ENCODE data around the gene SERPINB4. TPM values are rescaled to one million over a fixed set of nuclear protein-coding genes. Genes with fewer than 3 reads are reported as not detected.
A peak's percentile ranks its signal among the peaks of the same experiment; 100 is the strongest.

SERPINB4 gene
- total and polyA plus RNA-seq, 2 experiments from 2014 or later = 1.2 to 1.5 TPM

DNA sequence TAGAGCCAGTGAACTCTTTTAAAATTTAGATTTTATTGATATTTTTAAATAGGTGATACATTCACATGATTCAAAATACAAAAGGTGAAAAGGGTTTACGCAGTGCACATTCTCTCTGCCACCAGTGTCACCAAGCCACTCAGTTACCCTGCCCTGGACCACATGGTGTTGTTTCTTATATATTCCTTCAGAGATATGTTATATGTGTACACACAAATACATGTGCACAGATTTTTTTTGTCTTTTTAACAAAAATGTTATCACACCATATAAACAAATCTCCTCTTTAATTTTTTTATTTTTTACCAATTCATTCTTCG, 26.2 kb downstream of the SERPINB4 start:
- Histone ChIP-seq H3K36me3 (ENCODE audit: insufficient read depth) (no peaks in the 10 kb centered on the region), H3K4me3 (no peak overlapping the region), H3F3A (replicated peaks; ENCODE audit: low read depth) (no peaks in the 10 kb centered on the region), H3K79me2 (replicated peaks; ENCODE audit: insufficient read depth) (no peaks in the 10 kb centered on the region), H4K20me1 (replicated peaks; ENCODE audit: insufficient read depth) (no peaks in the 10 kb centered on the region), H3K27ac (ENCODE audit: low read depth) (no peak overlapping the region), H2AFZ (no peak overlapping the region), H3K27me3 (ENCODE audit: insufficient read depth) (no peaks in the 10 kb centered on the region), H3K9me2 (ENCODE audit: insufficient read depth) (peaks cover 9% of the 10 kb centered on the region), H3K4me1 (ENCODE audit: insufficient read depth) (peaks cover 9% of the 10 kb centered on the region), H3K4me2 (no peak overlapping the region)
- ATAC-seq (no peak), DNase-seq (ENCODE audit: low spot score) (no peak)
- TF ChIP-seq NANOG (IDR thresholded peaks at IDR 0.05; ENCODE audit: borderline replicate concordance) (no peak), JUNB (IDR thresholded peaks at IDR 0.05; ENCODE audit: unreplicated experiment) (no peak), CREB1 (CRISPR knock-in tag; IDR thresholded peaks at IDR 0.05; ENCODE audit: low read depth) (no peak)
- TF ChIP-seq, protein P1, sequence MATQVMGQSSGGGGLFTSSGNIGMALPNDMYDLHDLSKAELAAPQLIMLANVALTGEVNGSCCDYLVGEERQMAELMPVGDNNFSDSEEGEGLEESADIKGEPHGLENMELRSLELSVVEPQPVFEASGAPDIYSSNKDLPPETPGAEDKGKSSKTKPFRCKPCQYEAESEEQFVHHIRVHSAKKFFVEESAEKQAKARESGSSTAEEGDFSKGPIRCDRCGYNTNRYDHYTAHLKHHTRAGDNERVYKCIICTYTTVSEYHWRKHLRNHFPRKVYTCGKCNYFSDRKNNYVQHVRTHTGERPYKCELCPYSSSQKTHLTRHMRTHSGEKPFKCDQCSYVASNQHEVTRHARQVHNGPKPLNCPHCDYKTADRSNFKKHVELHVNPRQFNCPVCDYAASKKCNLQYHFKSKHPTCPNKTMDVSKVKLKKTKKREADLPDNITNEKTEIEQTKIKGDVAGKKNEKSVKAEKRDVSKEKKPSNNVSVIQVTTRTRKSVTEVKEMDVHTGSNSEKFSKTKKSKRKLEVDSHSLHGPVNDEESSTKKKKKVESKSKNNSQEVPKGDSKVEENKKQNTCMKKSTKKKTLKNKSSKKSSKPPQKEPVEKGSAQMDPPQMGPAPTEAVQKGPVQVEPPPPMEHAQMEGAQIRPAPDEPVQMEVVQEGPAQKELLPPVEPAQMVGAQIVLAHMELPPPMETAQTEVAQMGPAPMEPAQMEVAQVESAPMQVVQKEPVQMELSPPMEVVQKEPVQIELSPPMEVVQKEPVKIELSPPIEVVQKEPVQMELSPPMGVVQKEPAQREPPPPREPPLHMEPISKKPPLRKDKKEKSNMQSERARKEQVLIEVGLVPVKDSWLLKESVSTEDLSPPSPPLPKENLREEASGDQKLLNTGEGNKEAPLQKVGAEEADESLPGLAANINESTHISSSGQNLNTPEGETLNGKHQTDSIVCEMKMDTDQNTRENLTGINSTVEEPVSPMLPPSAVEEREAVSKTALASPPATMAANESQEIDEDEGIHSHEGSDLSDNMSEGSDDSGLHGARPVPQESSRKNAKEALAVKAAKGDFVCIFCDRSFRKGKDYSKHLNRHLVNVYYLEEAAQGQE (IDR thresholded peaks at IDR 0.05; ENCODE audit: unreplicated experiment) = no peak
- TF ChIP-seq, protein P2, sequence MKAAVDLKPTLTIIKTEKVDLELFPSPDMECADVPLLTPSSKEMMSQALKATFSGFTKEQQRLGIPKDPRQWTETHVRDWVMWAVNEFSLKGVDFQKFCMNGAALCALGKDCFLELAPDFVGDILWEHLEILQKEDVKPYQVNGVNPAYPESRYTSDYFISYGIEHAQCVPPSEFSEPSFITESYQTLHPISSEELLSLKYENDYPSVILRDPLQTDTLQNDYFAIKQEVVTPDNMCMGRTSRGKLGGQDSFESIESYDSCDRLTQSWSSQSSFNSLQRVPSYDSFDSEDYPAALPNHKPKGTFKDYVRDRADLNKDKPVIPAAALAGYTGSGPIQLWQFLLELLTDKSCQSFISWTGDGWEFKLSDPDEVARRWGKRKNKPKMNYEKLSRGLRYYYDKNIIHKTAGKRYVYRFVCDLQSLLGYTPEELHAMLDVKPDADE (IDR thresholded peaks at IDR 0.05) = no peak
- Mint-ChIP-seq H3K4me3 (no peak overlapping the region), H3K36me3 (ENCODE audit: low read depth) (no peaks in the 10 kb centered on the region), H3K27me3 (ENCODE audit: insufficient read depth, low read depth, poor library complexity) (no peaks in the 10 kb centered on the region), H3K9me3 (peaks cover 8% of the 10 kb centered on the region), H3K27ac (no peak overlapping the region), H3K4me1 (peaks cover 8% of the 10 kb centered on the region; the same call in 2 of the 3 replicates)

DNA sequence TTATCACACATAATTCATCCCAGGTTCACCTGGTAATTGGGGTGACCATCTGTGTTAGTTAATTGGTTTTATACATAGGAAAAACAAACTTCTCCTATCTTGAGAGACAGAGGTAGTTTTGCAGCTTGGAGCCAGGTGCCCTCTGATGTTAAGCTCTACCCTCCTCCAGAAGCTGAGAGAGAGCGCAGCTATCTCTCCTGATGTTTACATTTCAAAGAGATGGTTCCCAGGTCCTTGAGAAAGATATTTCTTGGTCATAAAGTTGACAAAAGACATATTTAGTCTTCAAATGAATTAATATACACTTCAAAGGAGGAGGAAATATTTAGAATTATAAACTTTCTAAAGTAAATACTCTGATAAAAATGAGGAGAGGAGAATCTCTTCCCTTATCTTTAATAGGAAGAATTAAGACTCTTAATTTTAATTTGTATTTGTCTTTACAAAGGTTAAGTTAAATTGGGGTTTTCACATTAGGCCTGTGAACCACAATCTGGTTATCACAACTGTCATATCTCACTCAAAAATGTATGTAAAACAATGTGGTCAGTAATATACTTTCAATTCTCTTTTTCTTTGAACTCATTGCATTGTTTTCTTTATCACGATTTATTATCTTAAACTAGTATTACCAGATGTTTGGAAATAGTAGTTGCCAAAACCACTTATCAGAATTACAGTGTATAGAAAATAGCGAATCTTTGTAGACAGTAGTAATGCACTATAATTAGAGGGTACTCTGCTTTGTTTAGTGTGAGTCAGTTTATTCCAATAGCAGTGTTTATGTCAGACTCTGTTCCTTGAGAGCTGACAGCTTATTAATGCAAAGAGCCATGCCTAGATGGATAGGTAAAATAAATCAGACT, 26.8 kb downstream of the SERPINB4 start:
- no peak overlapping the region for H3K4me2 ChIP-seq
- ATAC-seq (peak; percentile 53; the same call in 2 of the 3 replicates), DNase-seq (ENCODE audit: low spot score) (peak; percentile 22)
- H2AFZ ChIP-seq = peak overlapping the region; percentile 18; the same call in 1 of the 2 replicates
- no peaks in the 10 kb centered on the region for H4K20me1 ChIP-seq (replicated peaks; ENCODE audit: insufficient read depth)
- H3K4me1 ChIP-seq (ENCODE audit: insufficient read depth) = peaks cover 9% of the 10 kb centered on the region
- H3K9me2 ChIP-seq (ENCODE audit: insufficient read depth) = peaks cover 6% of the 10 kb centered on the region
- Mint-ChIP-seq H3K27me3 (ENCODE audit: insufficient read depth, low read depth, poor library complexity) (no peaks in the 10 kb centered on the region), H3K36me3 (ENCODE audit: low read depth) (no peaks in the 10 kb centered on the region), H3K27ac (no peak overlapping the region), H3K4me1 (peaks cover 8% of the 10 kb centered on the region; the same call in 2 of the 3 replicates), H3K9me3 (peaks cover 7% of the 10 kb centered on the region), H3K4me3 (no peak overlapping the region)
- no peak overlapping the region for H3K4me3 ChIP-seq
- H3K27ac ChIP-seq (ENCODE audit: low read depth) = no peak overlapping the region
- no peaks in the 10 kb centered on the region for H3K27me3 ChIP-seq (ENCODE audit: insufficient read depth)
- H3K79me2 ChIP-seq (replicated peaks; ENCODE audit: insufficient read depth) = no peaks in the 10 kb centered on the region
- H3F3A ChIP-seq (replicated peaks; ENCODE audit: low read depth) = no peaks in the 10 kb centered on the region
- H3K36me3 ChIP-seq (ENCODE audit: insufficient read depth) = no peaks in the 10 kb centered on the region
- no peak for TF ChIP-seq NANOG (IDR thresholded peaks at IDR 0.05; ENCODE audit: borderline replicate concordance)
- TF ChIP-seq JUNB (IDR thresholded peaks at IDR 0.05; ENCODE audit: unreplicated experiment) = no peak
- TF ChIP-seq, protein P2 (IDR thresholded peaks at IDR 0.05) = no peak
- TF ChIP-seq CREB1 (CRISPR knock-in tag; IDR thresholded peaks at IDR 0.05; ENCODE audit: low read depth) = no peak
- no peak for TF ChIP-seq ZNF114 (CRISPR knock-in tag; IDR thresholded peaks at IDR 0.05)
- no peak for TF ChIP-seq EZH2 (IDR thresholded peaks at IDR 0.05; ENCODE audit: low read depth, unreplicated experiment)

Data from GM23338 (cell line).